GM23338 (cell line): ENCODE data around the gene LAMTOR4. TPM values are rescaled to one million over a fixed set of nuclear protein-coding genes. Genes with fewer than 3 reads are reported as not detected.

ENCODE experiments used
- ATAC-seq: fragments of 200-7000 bp; cut with Tn5 transposase; 3 replicates; pipeline ENCODE4 v1.9.1; 2020
- DNase-seq: peaks from one replicate; pipeline ENCODE4 v3.0.0-alpha.2; 2015; ENCODE audit warnings: low spot score
- H2AFZ ChIP-seq: fragments of 200-600 bp; sonication (generic); 2 replicates; pipeline ENCODE4 v1.8.0; 2016; ENCODE audit warnings: antibody characterized with exemption, mild to moderate bottlenecking, moderate library complexity
- H3F3A ChIP-seq: fragments of 200-600 bp; sonication (generic); replicated peaks from 2 replicates; pipeline ENCODE4 v1.8.0; 2017; ENCODE audit warnings: antibody characterized with exemption, mixed run types, low read depth
- H3K27ac ChIP-seq: fragments of 200-600 bp; sonication (generic); 2 replicates; pipeline ENCODE4 v1.6.1; 2016; ENCODE audit warnings: low read depth
- H3K27me3 ChIP-seq: fragments of 200-600 bp; sonication (generic); 2 replicates; pipeline ENCODE4 v1.8.0; 2016; ENCODE audit warnings: mild to moderate bottlenecking, mixed run types, moderate library complexity; ENCODE audit not compliant: insufficient read depth
- H3K36me3 ChIP-seq: fragments of 200-600 bp; sonication (generic); 2 replicates; pipeline ENCODE4 v1.8.0; 2016; ENCODE audit warnings: mild to moderate bottlenecking; ENCODE audit not compliant: insufficient read depth
- H3K4me1 ChIP-seq: fragments of 200-600 bp; sonication (generic); 2 replicates; pipeline ENCODE4 v1.8.0; 2016; ENCODE audit warnings: mild to moderate bottlenecking, moderate library complexity; ENCODE audit not compliant: insufficient read depth
- H3K4me2 ChIP-seq: fragments of 200-600 bp; sonication (generic); 2 replicates; pipeline ENCODE4 v1.7.1; 2017; ENCODE audit warnings: mixed run types
- H3K4me3 ChIP-seq: fragments of 200-600 bp; sonication (generic); 2 replicates; pipeline ENCODE4 v1.6.1; 2016; ENCODE audit warnings: mixed run types
- H3K79me2 ChIP-seq: fragments of 200-600 bp; sonication (generic); replicated peaks from 2 replicates; pipeline ENCODE4 v1.8.0; 2017; ENCODE audit warnings: mild to moderate bottlenecking; ENCODE audit not compliant: insufficient read depth
- H3K9me2 ChIP-seq: fragments of 200-600 bp; sonication (generic); 2 replicates; pipeline ENCODE4 v1.8.0; 2017; ENCODE audit not compliant: insufficient read depth
- H4K20me1 ChIP-seq: fragments of 200-600 bp; sonication (generic); replicated peaks from 2 replicates; pipeline ENCODE4 v1.8.0; 2017; ENCODE audit warnings: mild to moderate bottlenecking; ENCODE audit not compliant: insufficient read depth
- H3K27ac Mint-ChIP-seq: 2 replicates; pipeline ENCODE4 v1.8.0; 2020; ENCODE audit warnings: inconsistent platforms, mild to moderate bottlenecking, moderate library complexity, mixed read lengths
- H3K27me3 Mint-ChIP-seq: 3 replicates; pipeline ENCODE4 v1.8.0; 2022; ENCODE audit warnings: low read depth, mild to moderate bottlenecking, moderate library complexity, mixed read lengths, inconsistent platforms; ENCODE audit not compliant: insufficient read depth, poor library complexity
- H3K36me3 Mint-ChIP-seq: 3 replicates; pipeline ENCODE4 v1.8.0; 2021; ENCODE audit warnings: low read depth, mild to moderate bottlenecking, inconsistent platforms, moderate library complexity, mixed read lengths
- H3K4me1 Mint-ChIP-seq: 3 replicates; pipeline ENCODE4 v1.8.0; 2020; ENCODE audit warnings: mild to moderate bottlenecking, inconsistent platforms, mixed read lengths
- H3K4me3 Mint-ChIP-seq: 3 replicates; pipeline ENCODE4 v1.8.0; 2021; ENCODE audit warnings: moderate library complexity, mild to moderate bottlenecking, inconsistent platforms, mixed read lengths
- H3K9me3 Mint-ChIP-seq: 3 replicates; pipeline ENCODE4 v1.8.0; 2020; ENCODE audit warnings: moderate library complexity, mild to moderate bottlenecking, inconsistent platforms, mixed read lengths
- POLR2AphosphoS5 ChIP-seq: IDR thresholded peaks from 2 replicates; pipeline ENCODE4 v1.6.1; 2016; ENCODE audit warnings: antibody characterized with exemption, low read depth
- STAT1 ChIP-seq: IDR thresholded peaks from one replicate; pipeline ENCODE4 v1.6.1; 2016; ENCODE audit warnings: antibody characterized with exemption; ENCODE audit not compliant: unreplicated experiment
- ZNF462 ChIP-seq: fragments of 250-450 bp; sonication (Bioruptor Pico); IDR thresholded peaks from 2 replicates; pipeline ENCODE4 v1.5.0; 2020; ENCODE audit warnings: mild to moderate bottlenecking, moderate library complexity
- polyA plus RNA-seq: library from polyadenylated mRNA; unstranded; fragments of >200 nt; fragmentation: Nextera tagmentation; extraction: Ambion mirVana; gene quantifications from 2 replicates; pipeline ENCODE4 v1.2.1, GENCODE V29; 2016
- total RNA-seq: library from RNA; depleted of rRNA; stranded (reverse); fragments of >200 nt; shearing (Covaris generic); gene quantifications from 2 replicates; pipeline ENCODE4 v1.2.3, GENCODE V29; 2014
- TF ChIP-seq, protein P1 (sequence below): IDR thresholded peaks from one replicate; pipeline ENCODE4 v1.6.1; 2018; ENCODE audit warnings: antibody characterized with exemption; ENCODE audit not compliant: unreplicated experiment

LAMTOR4 gene
- total and polyA plus RNA-seq, 2 experiments from 2014 or later = 145 to 333 TPM

DNA sequence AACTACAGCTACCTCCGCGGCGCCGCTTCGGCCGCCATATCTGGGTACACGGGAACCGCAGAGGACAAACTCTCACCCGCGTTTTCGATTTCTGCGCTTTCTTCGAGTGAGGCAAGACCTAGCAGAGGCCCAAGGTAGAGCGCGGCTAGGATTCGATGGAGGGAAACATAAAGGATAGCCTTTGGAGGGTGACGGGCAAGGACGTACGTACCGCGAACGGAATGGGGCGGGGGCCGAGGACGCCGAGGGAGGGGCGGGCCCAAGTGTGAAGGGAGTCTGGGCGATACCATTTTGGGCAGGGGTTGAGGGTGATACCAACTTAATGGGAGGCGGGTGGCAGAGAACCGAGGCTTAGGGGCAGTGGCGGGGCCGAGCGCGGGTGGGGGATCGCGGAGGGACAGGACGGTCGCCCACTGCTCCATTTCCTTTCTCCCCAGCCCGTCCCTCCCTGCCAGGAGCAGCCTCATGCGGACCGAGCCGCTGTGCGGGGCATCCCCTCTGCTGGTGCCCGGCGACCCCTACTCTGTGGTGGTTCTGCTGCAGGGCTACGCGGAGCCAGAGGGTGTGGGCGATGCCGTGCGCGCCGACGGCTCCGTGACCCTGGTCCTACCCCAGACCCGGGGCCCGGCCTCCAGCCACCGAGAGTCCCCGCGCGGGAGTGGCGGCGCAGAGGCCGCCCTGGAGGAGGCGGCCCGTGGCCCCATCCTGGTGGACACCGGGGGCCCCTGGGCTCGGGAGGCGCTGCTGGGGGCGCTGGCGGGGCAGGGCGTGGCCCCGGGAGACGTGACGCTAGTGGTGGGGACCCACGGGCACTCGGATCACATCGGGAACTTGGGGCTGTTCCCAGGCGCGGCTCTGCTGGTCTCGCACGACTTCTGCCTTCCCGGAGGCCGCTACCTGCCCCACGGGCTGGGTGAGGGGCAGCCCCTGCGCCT lies 21.5 kb upstream of the LAMTOR4 start, which contains the start of gene MBLAC1:
MBLAC1 (plus strand) TSS at position 37 of the 935 bp plus-strand sequence; CDS start at position 466, 429 bp downstream.
- no peak for TF ChIP-seq STAT1
- peak; percentile 94 for TF ChIP-seq POLR2AphosphoS5
- Mint-ChIP-seq H3K27ac (peak within 1 kb of the TSS; percentile 99), H3K4me3 (peak within 1 kb of the TSS; percentile 99), H3K36me3 (peaks cover 9% of the 10 kb centered on the region; the same call in 1 of the 3 replicates), H3K9me3 (no peaks in the 10 kb centered on the region), H3K27me3 (peaks cover 23% of the 10 kb centered on the region), H3K4me1 (peaks cover 8% of the 10 kb centered on the region; the same call in 2 of the 3 replicates)
- no peaks in the 10 kb centered on the region; the same call in 1 of the 2 replicates for H3K4me1 ChIP-seq
- DNase-seq (peak; percentile 97), ATAC-seq (peak; percentile 75)
- H3K4me3 ChIP-seq = peak within 1 kb of the TSS; percentile 99
- peak within 1 kb of the TSS; percentile 94 for H2AFZ ChIP-seq
- no peaks in the 10 kb centered on the region for H3K9me2 ChIP-seq
- H3F3A ChIP-seq = peaks cover 23% of the 10 kb centered on the region
- peaks cover 21% of the 10 kb centered on the region for H3K27me3 ChIP-seq
- H3K79me2 ChIP-seq = peaks cover 5% of the 10 kb centered on the region
- peak within 1 kb of the TSS; percentile 100 for H3K27ac ChIP-seq
- peak within 1 kb of the TSS; percentile 96 for H3K4me2 ChIP-seq
- no peaks in the 10 kb centered on the region for H4K20me1 ChIP-seq
- H3K36me3 ChIP-seq = no peaks in the 10 kb centered on the region

DNA sequence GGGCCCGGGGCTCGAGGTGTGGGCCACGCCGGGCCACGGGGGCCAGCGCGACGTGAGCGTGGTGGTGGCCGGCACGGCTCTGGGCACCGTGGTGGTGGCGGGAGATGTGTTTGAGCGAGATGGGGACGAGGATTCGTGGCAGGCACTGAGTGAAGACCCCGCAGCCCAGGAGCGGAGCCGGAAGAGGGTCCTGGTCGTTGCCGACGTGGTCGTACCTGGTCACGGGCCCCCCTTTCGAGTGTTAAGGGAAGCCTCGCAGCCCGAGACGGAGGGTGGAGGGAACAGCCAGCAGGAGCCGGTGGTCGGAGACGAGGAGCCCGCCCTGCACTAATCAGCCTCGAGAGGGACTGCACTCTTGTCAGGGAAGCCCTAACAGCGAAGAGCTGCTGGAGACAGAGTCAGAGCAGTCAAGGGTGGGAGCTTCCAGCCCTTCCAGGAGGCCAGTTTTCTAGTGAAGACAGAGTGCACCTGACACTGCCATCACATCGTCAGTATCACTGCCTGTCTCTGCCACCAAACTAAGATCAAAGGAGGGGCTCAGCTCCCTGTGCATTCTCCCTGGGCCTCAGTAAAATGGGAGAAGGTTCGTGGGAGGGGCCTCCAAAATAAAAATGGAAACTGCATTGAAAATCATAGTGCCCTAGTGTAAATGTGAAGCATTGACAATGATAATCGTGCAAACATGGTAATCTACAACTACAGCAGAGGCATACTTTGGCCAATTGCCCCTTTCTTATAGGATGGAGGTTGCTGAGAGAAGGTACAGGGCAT lies 20.7 kb upstream of the LAMTOR4 start:
- peak overlapping the region; percentile 96 for H3K4me2 ChIP-seq
- H3K27me3 ChIP-seq = peaks cover 21% of the 10 kb centered on the region
- H3K27ac Mint-ChIP-seq = no peak overlapping the region
- no peaks in the 10 kb centered on the region for H4K20me1 ChIP-seq
- H3K4me3 Mint-ChIP-seq = peak overlapping the region; percentile 77
- TF ChIP-seq ZNF462 (no peak), POLR2AphosphoS5 (no peak)
- TF ChIP-seq, protein P1, sequence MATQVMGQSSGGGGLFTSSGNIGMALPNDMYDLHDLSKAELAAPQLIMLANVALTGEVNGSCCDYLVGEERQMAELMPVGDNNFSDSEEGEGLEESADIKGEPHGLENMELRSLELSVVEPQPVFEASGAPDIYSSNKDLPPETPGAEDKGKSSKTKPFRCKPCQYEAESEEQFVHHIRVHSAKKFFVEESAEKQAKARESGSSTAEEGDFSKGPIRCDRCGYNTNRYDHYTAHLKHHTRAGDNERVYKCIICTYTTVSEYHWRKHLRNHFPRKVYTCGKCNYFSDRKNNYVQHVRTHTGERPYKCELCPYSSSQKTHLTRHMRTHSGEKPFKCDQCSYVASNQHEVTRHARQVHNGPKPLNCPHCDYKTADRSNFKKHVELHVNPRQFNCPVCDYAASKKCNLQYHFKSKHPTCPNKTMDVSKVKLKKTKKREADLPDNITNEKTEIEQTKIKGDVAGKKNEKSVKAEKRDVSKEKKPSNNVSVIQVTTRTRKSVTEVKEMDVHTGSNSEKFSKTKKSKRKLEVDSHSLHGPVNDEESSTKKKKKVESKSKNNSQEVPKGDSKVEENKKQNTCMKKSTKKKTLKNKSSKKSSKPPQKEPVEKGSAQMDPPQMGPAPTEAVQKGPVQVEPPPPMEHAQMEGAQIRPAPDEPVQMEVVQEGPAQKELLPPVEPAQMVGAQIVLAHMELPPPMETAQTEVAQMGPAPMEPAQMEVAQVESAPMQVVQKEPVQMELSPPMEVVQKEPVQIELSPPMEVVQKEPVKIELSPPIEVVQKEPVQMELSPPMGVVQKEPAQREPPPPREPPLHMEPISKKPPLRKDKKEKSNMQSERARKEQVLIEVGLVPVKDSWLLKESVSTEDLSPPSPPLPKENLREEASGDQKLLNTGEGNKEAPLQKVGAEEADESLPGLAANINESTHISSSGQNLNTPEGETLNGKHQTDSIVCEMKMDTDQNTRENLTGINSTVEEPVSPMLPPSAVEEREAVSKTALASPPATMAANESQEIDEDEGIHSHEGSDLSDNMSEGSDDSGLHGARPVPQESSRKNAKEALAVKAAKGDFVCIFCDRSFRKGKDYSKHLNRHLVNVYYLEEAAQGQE = no peak
- ATAC-seq = peak; percentile 33
- H3K4me3 ChIP-seq = peak overlapping the region; percentile 99
- H3K36me3 ChIP-seq = no peaks in the 10 kb centered on the region
- peak; percentile 58 for DNase-seq
- peaks cover 21% of the 10 kb centered on the region for H3K27me3 Mint-ChIP-seq
- H3K36me3 Mint-ChIP-seq = peaks cover 6% of the 10 kb centered on the region; the same call in 1 of the 3 replicates
- no peaks in the 10 kb centered on the region for H3K9me2 ChIP-seq
- H3K79me2 ChIP-seq = peaks cover 5% of the 10 kb centered on the region
- H3F3A ChIP-seq = peaks cover 21% of the 10 kb centered on the region
- no peaks in the 10 kb centered on the region for H3K9me3 Mint-ChIP-seq
- H3K4me1 ChIP-seq = peaks cover 4% of the 10 kb centered on the region; the same call in 1 of the 2 replicates
- H2AFZ ChIP-seq = peak overlapping the region; percentile 94
- no peak overlapping the region for H3K27ac ChIP-seq
- peaks cover 11% of the 10 kb centered on the region for H3K4me1 Mint-ChIP-seq
